ENCODE measurements around the gene SPOCK2.
A peak's percentile ranks its signal among the peaks of the same experiment; 100 is the strongest.
"Not testable (repeated sequence)": the region's sequence is repeated elsewhere in the genome, so short reads cannot be mapped to it uniquely, and the experiment has no call there.

Gene SPOCK2, protein sequence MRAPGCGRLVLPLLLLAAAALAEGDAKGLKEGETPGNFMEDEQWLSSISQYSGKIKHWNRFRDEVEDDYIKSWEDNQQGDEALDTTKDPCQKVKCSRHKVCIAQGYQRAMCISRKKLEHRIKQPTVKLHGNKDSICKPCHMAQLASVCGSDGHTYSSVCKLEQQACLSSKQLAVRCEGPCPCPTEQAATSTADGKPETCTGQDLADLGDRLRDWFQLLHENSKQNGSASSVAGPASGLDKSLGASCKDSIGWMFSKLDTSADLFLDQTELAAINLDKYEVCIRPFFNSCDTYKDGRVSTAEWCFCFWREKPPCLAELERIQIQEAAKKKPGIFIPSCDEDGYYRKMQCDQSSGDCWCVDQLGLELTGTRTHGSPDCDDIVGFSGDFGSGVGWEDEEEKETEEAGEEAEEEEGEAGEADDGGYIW

DNA sequence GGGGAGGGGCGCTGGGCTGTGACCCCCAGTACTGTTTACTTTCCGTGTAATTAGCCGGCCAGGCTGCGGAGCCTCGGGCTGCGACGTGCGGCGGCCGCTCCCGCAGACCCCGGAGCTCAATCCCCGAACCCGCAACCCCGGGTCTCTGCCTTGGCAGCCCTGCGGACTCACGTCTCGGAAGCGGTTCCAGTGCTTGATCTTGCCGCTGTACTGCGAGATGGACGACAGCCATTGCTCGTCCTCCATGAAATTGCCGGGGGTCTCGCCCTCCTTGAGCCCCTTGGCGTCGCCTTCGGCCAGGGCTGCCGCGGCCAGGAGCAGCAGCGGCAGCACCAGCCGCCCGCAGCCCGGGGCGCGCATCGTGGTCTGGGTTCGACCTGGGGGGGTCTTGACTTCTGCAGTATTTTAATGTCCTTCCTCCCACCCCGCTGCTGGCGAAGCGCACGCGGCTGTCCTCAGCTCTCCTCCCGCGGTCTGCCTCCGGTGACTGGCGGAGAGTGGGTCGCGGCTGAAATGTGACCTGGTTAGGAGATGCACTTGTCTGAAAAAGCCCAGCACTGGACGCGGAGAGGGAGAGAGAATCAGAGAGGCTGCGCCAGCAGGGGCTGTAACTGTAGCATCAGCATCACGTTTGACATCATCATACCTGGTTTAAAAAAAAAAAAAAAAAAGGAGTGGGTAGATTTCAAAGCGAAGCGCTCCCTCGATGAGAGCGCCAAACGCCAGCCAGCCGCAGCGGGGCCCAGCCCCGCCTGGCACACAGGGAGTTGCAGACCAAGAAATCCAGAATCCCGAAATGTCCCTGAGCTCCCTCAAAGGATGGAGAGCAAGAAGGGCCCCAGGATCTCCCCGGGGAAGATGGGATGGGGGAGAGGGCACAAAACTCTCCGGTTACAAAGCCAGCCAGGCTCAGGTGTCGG lies at the start of gene SPOCK2:
SPOCK2 (minus strand) TSS at position 583 of the 920 bp plus-strand sequence; CDS start at position 360, 223 bp downstream.
- DNase-seq (ENCODE audit: low read depth in 2 of 3, low spot score in 2 of 3), result peak in 2 of 3 experiments; percentile 48 to 58

DNA sequence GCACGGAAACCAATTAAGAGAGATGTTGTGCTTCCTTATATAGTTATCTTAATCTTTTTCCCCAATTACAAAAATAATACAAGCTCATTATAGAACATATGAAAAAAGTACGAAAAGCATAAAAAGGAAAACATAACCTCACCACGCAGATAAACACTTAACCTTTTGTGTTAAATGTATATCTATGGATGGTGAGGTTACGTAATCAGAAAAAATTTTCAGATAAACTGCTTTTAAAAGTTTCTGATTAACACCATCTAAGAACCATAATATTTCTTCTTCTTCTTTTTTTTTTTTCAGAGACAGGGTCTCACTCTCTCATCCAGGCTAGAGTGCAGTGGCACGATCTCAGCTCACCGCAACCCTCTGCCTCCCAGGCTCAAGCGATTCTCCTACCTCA lies 49.2 kb upstream of the SPOCK2 start:
- DNase-seq (ENCODE audit: low read depth in 2 of 3, low spot score in 2 of 3), result no peak

DNA sequence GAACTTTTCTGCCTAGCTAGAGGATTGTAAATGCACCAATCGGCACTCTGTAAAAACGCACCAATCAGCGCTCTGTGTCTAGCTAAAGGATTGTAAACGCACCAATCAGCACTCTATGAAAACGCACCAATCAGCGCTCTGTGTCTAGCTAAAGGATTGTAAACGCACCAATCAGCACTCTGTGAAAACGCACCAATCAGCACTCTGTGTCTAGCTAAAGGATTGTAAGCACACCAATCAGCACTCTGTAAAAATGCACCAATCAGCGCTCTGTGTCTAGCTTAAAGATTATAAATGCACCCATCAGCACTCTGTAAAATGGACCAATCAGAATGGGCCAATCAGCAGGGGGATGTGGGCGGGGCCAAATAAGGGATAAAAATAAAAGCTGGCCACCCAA lies 47.9 kb upstream of the SPOCK2 start:
- not testable (repeated sequence) for DNase-seq (ENCODE audit: low read depth in 2 of 3, low spot score in 2 of 3)

DNA sequence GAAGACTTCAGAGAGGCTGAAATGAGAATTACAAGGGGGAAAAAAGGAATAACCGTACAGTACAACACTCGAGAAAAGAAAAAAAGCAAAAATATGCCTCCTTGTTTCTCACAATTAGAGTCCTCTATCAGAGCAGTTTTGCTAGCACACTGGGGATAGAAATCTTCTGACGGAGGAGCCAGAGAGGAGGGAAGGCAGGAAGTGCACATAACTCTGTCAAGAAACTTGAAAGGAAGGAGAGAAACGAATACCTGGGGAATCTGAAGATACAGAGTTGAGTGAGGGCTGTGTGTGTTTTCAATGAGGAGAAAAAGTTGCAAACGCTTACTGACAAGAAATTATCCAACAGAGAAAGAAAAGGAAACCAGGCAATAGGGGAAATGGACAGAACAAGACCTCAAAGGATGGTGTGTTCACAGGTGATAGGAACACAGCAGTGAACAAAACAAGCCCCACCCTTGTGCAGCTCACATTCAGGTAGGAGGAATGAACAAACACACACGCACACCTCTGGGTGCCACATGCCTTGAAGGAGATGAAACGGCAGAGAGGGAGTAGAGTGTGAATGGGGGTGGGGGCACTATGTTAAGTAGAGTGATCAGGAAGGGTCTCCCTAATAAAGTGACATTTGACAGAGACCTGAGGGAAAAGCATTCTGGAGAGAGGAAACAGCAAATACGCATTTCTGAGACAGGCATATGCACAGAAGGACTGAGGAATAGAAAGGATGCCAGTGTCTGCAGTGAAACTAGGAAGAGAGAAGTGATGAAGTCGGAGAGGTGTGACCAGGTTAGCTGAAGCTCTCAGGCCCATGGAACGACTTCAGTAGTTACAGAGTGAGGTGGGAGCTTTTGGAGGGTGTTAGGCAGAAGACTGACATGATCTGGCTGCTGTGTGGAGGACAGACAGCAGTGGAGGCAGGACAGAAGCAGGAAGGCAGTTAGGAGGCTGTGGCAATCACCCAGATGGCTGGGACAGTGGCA lies 46.7 kb upstream of the SPOCK2 start:
- no peak for DNase-seq (ENCODE audit: low read depth in 2 of 3, low spot score in 2 of 3)

DNA sequence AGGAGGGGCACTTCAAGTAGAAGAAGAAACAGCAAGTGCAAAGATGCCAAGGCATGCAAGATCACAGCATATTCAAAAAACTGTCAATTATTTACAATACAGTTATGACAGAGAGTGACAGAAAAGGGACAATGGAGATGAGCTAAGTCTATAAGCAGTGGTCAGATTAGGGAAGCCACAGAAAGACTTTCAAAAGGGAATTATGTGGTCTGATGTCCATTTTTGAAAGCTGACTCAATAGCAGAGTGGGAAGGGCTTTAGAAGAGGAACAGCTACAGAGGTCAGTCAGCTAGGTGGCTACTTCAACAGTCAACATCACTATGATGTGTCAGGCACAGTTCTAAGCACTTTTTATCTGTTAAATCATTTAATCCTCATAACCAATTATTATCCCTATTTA lies 45.2 kb upstream of the SPOCK2 start:
- no peak for DNase-seq (ENCODE audit: low read depth in 2 of 3, low spot score in 2 of 3)

DNA sequence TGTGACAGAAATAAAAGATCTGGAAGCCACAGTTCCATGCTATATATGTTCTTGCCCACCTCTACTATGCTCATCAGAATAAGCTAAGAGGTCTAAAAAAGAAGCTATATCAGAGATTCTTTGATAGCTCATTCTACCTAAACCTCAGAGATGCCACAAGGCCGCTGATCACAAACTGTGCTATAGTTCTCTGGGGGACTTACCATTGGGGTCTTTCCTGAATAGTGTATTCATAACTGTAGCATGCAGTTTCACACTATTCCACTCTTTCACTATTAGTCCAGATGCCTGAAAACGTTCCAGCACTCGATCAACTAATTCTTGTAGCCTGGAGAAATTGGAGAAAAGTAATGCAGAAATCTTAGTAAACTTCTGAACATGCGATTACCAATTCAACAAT lies 44.5 kb upstream of the SPOCK2 start:
- no peak for DNase-seq (ENCODE audit: low read depth in 2 of 3, low spot score in 2 of 3)

DNA sequence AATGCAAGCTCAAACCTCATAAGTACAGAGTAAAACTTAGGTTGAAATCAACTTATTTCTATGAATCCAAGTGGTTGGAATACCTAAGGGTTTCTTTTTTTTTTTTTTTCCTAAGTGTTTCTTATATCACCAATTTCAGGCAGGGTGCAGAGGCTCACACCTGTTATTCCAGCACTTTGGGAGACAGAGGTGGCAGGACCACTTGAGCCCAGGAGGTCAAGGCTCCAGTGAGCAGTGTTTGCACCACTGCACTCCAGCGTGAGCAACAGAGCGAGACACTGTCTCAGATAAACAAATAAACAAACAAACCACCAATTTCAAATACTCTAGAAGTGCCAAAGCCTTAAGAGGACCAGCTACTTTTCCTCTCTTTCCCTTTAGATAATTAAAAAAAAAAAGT lies 39.2 kb upstream of the SPOCK2 start:
- no peak for DNase-seq (ENCODE audit: low read depth in 2 of 3, low spot score in 2 of 3)

DNA sequence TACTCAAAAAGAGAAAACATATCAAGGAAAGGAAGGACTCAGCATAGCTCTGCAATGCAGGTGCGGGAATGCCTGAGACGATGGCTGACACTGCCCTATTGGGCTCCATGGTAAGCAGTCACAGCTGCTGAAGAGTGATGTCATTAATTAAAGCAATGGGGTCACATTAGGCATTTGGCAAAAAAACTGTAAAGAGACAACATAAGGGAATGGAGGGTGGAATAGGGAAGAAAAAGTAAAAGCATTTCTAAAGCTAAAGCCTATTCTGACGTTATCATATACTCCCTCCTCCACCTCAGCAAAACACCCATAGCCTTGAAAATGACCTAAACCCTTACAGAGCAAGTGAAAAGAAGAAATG lies 38.5 kb upstream of the SPOCK2 start:
- DNase-seq (ENCODE audit: low read depth in 2 of 3, low spot score in 2 of 3), result no peak

DNA sequence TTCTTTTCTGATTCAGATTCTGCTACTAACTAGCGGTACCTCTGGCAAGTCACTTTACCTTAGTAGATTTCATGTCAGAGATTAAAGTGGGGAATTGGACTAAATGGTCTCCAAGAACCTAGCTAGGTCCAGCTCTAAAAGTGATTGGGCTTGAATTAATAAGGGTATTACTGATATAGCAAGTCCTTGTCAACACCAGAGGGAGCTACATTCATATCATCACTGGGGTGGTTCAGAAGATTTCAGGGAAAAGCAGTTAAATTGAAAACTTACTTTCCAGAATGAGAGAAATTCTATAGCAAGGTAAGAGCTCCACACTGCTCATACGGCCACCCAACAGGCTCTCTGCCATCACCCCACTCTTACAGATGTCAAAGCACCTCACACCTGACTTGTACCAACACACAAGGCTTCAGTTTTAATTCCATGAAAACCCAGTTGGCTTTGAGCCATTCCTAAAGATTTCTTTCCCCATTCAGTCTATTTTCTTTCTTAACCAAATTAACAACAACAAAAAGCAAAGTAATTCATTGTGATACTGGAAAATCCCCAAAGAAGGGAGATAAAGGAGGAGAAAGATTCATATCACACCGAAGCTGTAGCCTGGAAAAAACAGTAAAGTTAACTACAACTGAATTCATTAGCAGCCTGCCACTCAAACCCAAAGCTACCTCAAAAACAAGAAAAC lies 38.0 kb upstream of the SPOCK2 start:
- DNase-seq (ENCODE audit: low read depth in 2 of 3, low spot score in 2 of 3), result no peak

DNA sequence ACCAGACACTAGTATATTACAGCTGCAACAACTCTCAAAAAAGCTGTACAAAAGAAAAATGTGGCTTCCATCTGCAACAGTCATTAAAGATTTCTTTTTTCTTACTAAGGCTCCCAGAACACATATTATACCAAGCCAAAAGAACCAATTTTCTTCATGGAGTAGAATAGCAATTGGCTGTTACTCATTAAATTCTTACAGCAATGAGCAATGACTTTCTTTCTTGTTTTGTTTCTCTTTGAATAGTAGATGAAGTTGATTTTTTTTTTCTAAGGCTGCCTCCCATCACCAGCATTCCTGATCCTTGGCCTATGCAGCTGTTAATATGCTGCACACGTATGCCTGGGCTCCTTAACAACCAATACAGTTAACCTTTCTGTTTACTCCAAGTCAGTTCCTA lies 36.6 kb upstream of the SPOCK2 start:
- DNase-seq (ENCODE audit: low read depth in 2 of 3, low spot score in 2 of 3), result no peak

DNA sequence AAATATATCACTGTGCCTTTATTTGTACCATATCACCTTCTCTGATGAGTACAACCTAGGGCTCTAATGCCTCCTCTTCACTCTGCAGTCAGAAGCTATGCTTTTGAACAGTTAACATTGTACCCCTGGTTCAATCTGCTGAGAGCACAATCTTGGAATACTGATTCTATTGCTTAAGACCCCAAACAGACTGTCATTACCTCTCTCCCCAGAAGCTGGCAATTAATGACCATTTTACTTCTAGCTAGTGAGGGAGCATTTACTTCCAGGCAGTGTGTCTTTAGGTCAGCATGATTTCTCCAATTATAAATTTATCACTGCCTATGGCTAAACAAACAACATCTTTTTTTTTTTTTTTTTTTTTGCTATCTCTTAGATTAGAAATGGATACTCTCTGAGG lies 36.0 kb upstream of the SPOCK2 start:
- no peak for DNase-seq (ENCODE audit: low read depth in 2 of 3, low spot score in 2 of 3)

DNA sequence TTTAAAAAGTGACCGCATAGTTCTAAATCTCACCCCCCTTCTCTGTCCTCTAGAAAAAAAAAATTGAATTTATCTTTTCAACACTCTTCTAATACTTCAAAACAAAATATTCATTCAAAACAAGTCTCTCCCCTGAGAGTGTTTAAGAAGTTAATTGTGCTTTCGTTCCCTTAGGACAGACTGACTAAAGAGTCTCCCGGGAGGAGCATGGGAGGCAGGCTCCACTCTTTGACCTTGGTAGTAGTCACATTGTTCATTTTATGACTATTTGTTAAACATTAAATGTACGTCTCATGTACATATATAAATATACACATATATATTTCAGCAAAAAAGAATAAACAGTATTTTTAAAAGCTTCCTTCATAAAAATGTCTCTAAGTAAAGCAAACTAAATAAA lies 35.3 kb upstream of the SPOCK2 start:
- no peak for DNase-seq (ENCODE audit: low read depth in 2 of 3, low spot score in 2 of 3)

DNA sequence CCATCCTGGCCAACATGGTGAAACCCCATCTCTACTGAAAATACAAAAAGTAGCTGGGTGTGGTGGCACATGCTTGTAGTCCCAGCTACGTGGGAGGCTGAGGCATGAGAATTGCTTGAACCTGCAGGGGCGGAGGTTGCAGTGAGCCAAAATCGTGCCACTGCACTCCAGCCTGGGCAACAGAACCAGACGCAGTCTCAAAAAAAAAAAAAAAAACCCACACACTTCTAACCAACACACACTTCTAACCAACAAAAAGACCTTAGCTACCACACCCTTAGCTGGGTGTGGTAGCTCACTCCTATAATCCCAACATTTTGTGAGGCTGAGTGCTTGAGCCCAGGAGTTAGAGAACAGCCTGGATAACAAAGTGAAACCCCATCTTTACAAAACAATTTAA lies 33.9 kb upstream of the SPOCK2 start:
- DNase-seq (ENCODE audit: low read depth in 2 of 3, low spot score in 2 of 3), result no peak

DNA sequence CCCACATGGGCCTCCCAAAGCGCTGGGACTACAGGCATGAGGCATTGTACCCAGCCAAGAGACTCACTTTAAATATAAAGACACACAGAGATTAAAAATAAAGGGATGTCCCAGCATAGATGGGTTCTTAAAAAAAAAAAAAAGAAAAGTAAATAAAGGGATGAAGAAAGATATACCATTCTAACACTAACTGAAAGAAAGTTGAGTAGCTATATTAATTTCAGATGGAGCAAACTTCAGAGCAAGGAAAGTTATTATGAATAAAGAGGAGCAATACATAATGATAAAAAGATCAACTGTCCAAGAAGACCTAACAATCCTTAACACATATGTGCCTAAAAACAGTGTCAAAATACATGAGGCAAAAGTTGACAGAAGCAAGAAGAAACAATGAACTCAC lies 33.0 kb upstream of the SPOCK2 start:
- DNase-seq (ENCODE audit: low read depth in 2 of 3, low spot score in 2 of 3), result no peak

DNA sequence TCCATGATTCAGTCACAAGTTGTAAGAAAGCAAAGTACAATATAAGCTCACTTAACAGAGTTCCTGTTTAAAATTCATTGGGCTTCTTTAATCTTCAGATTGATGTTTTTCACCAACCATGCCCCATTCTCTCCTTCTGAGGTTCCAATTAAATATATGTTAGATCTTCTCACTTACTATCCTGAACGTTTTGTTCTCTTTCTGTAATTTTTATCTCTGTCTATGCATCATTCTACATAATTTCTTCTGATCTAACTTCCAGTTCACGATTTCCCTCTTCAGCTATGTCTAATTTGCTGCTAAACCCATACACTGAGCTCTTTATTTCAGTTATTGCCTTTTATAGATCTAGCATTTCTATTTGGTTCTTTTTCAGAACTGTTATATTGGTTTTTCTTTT lies 28.0 kb upstream of the SPOCK2 start:
- no peak for DNase-seq (ENCODE audit: low read depth in 2 of 3, low spot score in 2 of 3)

DNA sequence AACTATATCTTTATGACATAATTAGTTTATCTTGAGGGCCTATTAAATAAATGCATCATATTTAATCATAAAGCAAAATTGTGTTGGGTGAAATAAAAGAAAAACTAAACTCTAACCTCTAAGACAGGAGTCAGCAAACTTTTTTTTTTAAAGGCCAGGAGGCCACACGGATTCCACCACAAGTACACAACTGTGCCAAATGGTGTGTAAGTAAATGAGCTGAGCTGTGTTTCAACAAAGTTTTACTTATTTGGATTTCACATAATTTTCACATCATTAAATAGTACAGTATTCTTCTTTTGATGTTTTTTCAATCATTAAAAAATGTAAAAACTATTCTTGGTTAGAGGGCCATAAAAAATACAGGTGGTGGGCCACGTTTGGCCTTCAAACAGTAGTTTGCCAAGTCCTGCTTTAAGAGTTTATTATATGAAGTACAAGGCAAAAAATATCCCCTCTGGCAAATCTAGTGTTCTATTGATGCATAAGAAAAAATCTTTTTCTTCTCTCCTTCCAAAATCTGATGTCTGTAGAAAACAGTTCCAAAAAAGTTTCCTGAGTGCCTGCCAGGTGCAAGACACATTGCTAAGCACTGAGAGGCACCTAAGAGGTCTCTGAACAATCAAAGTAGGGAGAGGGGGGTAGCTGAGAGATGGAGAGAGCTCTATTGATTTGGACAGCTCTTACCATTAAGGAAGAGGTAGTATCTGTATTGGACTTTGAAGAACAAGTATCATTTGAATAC lies 26.5 kb upstream of the SPOCK2 start:
- no peak for DNase-seq (ENCODE audit: low read depth in 2 of 3, low spot score in 2 of 3)

DNA sequence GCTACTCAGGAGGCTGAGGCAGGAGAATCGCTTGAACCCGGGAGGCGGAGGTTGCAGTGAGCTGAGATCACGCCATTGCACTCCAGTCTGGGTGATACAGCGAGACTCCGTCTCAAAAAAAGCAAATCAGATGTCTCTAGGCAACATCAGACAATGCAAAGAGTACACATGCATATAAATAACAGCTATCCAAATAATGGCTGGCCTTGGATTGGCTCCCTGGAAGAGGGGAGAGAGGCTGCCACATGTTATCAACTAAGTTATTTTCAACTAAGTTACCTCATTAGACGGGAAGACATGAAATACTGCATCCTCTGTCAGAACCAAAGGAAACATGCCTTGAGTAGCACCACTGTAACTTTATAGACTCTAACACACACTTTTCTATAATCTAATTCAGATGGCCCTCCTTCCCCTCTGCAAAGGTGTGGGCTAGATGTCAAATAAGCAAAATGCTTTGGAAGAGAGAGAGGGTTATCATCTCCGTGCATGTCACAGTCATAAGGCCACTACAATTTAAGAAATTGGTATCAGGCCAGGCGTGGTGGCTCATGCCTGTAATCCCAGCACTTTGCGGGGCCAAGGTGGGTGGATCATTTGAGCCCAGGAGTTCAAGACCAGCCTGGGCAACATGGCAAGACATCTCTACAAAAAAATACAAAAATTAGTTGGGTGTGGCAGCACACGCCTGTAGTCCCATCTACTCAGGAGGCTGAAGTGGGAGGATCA lies 22.5 kb upstream of the SPOCK2 start:
- DNase-seq (ENCODE audit: low read depth in 2 of 3, low spot score in 2 of 3), result no peak

DNA sequence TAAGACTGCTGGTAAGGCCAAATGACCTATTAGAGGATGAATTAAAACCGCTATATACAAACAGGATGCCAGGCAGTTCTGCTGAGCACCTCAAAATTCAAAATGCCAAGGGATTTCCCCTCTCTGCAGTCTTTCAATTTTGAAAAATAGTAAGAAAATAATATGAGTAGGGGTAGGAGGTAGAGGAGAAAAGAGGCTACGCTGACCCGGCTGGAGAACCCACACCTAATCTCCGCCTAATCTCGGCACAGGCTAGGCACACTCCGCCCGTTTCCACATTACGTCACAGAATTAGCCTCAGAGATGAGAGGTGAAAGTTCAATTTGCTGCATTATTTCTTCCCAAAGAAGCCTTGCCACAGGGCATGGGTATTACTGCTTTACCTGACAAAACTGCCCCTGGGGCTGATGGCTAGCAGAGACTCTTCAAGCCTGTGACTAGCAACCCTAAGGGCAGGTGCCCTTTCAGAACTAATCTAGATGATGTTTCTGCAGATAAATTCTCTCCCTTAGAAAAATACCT lies 21.3 kb upstream of the SPOCK2 start:
- DNase-seq (ENCODE audit: low read depth in 2 of 3, low spot score in 2 of 3), result no peak
